Glutamatergic neuron (in vitro differentiated cells): ENCODE measurements around the gene SECISBP2. TPM values are rescaled to one million over a fixed set of nuclear protein-coding genes. Genes with fewer than 3 reads are reported as not detected.
"Not testable (repeated sequence)": the region's sequence is repeated elsewhere in the genome, so short reads cannot be mapped to it uniquely, and the experiment has no call there.

Source experiments
- DNase-seq: peaks from one replicate; pipeline ENCODE4 v3.0.0; 2022
- H3K27ac Mint-ChIP-seq: one replicate; pipeline ENCODE4 v1.8.0; 2020; ENCODE audit warnings: mild to moderate bottlenecking, mixed read lengths, inconsistent platforms; ENCODE audit not compliant: unreplicated experiment
- H3K27me3 Mint-ChIP-seq: one replicate; pipeline ENCODE4 v1.8.0; 2020; ENCODE audit warnings: mild to moderate bottlenecking, moderate library complexity, mixed read lengths, inconsistent platforms; ENCODE audit not compliant: unreplicated experiment
- H3K36me3 Mint-ChIP-seq: one replicate; pipeline ENCODE4 v1.8.0; 2020; ENCODE audit warnings: mild to moderate bottlenecking, mixed read lengths, inconsistent platforms; ENCODE audit not compliant: unreplicated experiment
- H3K4me1 Mint-ChIP-seq: one replicate; pipeline ENCODE4 v1.8.0; 2020; ENCODE audit warnings: mild to moderate bottlenecking, low read depth, mixed read lengths, inconsistent platforms; ENCODE audit not compliant: unreplicated experiment
- H3K4me3 Mint-ChIP-seq: one replicate; pipeline ENCODE4 v1.8.0; 2020; ENCODE audit warnings: mild to moderate bottlenecking, mixed read lengths, inconsistent platforms; ENCODE audit not compliant: unreplicated experiment
- H3K9me3 Mint-ChIP-seq: one replicate; pipeline ENCODE4 v1.8.0; 2020; ENCODE audit warnings: mild to moderate bottlenecking, moderate library complexity, mixed read lengths, inconsistent platforms; ENCODE audit not compliant: unreplicated experiment
- total RNA-seq: library from RNA; stranded (reverse); fragmentation: NEBNext Ultra II Directional; extraction: Animal tissue kit (Norgen Biotek cat#: 25700); gene quantifications from one replicate; pipeline ENCODE4 v1.2.1, GENCODE V29; 2021; ENCODE audit not compliant: unreplicated experiment
- TF ChIP-seq, protein P1 (sequence below): fragments of 200-600 bp; sonication (generic); IDR thresholded peaks from one replicate; pipeline ENCODE4 v1.5.0; 2021; ENCODE audit not compliant: partially characterized antibody, unreplicated experiment

SECISBP2 gene
- total RNA-seq, 1 donor from 2014 or later, result 86.4 TPM

DNA sequence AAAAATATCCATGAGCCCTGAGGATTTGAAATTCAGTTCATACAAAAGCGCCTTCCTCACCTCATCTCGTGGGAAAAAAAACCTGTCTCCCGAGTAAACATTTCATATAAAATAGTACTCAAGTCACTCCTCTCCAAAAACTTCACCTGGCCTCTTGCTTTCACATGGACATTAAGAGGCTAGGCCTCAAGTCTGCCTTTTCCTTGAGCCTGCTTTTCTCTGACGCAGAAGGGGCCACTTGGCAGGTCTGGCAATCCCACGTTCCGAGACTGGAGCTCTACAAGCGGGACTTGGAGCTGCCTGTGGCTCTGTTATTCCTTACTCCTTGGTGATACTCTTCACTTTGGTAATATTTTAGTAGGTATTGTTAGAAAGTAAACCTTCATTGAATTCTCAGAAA is 34.2 kb upstream of the SECISBP2 start:
- DNase-seq, result no peak
- no peaks in the 10 kb centered on the region for H3K27me3 Mint-ChIP-seq
- H3K27ac Mint-ChIP-seq, result no peak overlapping the region
- TF ChIP-seq, protein P1, sequence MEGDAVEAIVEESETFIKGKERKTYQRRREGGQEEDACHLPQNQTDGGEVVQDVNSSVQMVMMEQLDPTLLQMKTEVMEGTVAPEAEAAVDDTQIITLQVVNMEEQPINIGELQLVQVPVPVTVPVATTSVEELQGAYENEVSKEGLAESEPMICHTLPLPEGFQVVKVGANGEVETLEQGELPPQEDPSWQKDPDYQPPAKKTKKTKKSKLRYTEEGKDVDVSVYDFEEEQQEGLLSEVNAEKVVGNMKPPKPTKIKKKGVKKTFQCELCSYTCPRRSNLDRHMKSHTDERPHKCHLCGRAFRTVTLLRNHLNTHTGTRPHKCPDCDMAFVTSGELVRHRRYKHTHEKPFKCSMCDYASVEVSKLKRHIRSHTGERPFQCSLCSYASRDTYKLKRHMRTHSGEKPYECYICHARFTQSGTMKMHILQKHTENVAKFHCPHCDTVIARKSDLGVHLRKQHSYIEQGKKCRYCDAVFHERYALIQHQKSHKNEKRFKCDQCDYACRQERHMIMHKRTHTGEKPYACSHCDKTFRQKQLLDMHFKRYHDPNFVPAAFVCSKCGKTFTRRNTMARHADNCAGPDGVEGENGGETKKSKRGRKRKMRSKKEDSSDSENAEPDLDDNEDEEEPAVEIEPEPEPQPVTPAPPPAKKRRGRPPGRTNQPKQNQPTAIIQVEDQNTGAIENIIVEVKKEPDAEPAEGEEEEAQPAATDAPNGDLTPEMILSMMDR, result no peak
- H3K4me1 Mint-ChIP-seq, result no peaks in the 10 kb centered on the region
- peaks cover 5% of the 10 kb centered on the region for H3K36me3 Mint-ChIP-seq
- peaks cover 3% of the 10 kb centered on the region for H3K9me3 Mint-ChIP-seq
- no peak overlapping the region for H3K4me3 Mint-ChIP-seq

DNA sequence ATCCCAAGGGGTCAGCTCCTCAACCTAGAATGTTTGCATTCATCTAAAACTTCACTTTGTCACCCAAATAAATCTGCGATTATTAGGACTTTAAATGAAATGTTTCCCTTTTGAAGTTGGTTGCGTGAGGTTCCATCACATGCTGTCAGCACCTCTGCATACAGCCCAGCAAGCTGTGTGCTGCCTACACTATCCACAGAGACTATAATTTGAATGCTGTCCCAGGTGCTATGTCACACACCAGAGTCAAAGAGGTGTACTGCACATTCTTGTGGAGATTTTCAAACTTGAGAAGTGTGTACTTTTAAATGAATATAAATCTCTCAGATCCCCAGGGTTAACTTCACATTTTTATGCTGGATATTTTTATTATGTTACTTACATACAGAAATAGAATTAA is 26.6 kb upstream of the SECISBP2 start:
- H3K9me3 Mint-ChIP-seq, result peaks cover 3% of the 10 kb centered on the region
- TF ChIP-seq, protein P1, result no peak

DNA sequence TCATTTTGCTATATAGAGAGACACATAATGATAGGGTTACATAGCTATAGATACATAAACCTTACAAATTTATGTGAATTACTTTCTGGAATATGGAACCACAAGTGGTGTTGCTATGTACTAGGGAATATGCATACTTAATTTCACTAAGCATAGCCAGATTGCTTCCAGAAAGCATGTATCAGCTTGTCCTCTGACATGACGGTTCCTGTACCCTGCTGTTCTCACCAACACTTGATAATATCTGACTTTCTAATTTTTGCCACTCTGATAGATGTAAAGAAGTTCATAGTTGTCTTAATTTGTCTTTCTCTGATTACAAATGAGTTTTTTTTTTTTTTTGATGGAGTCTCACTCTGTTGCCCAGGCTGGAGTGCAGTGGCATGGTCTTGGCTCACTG is 25.3 kb upstream of the SECISBP2 start:
- no peaks in the 10 kb centered on the region for H3K36me3 Mint-ChIP-seq
- no peaks in the 10 kb centered on the region for H3K27me3 Mint-ChIP-seq
- H3K27ac Mint-ChIP-seq, result no peak overlapping the region
- TF ChIP-seq, protein P1, result no peak
- peaks cover 2% of the 10 kb centered on the region for H3K9me3 Mint-ChIP-seq
- no peak overlapping the region for H3K4me3 Mint-ChIP-seq
- DNase-seq, result no peak
- H3K4me1 Mint-ChIP-seq, result no peaks in the 10 kb centered on the region

More for the DNA sequence above, 26.6 kb upstream of the SECISBP2 start:
- DNase-seq, result no peak
- Mint-ChIP-seq H3K4me3 (no peak overlapping the region), H3K27me3 (no peaks in the 10 kb centered on the region), H3K36me3 (no peaks in the 10 kb centered on the region), H3K27ac (no peak overlapping the region), H3K4me1 (no peaks in the 10 kb centered on the region)

DNA sequence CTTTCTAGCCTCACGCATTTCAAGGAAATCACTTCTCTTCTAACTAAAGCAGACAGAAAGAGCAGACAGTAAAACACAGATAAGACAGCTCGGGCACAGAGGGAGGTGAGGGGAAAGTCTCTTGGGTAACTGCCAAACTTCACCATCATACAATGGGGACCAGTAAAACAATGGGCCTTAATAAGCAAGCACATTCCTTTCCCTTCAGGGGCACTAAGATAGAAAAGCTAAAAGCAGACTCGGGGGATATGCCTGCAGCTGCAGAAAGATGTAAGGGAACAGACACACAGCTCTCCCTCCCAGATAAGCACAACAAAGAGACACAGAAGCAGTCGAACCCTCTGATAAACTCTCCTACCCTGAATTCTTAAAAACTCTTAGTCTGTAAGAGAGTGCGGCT is 22.9 kb upstream of the SECISBP2 start:
- H3K4me1 Mint-ChIP-seq, result no peaks in the 10 kb centered on the region
- H3K27me3 Mint-ChIP-seq, result no peaks in the 10 kb centered on the region
- H3K9me3 Mint-ChIP-seq, result peaks cover 2% of the 10 kb centered on the region
- no peaks in the 10 kb centered on the region for H3K36me3 Mint-ChIP-seq
- TF ChIP-seq, protein P1, result no peak
- no peak overlapping the region for H3K4me3 Mint-ChIP-seq
- H3K27ac Mint-ChIP-seq, result no peak overlapping the region
- DNase-seq, result no peak

DNA sequence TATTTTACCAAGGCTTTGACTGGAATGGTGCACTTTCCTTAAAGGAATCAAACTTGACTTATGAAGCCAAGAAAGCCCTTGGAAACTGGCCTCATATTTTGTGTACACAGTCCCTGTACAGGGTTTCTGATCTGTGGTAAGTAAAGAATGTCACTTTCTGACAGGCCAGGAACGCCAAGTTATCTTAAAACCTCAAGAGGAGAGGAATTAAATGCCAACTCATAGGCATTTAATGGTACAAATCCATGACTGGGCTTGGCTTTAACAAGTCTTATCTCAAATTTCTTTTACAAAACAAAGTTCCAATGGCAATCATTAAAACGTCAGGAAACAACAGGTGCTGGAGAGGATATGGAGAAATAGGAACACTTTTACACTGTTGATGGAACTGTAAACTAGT is 16.3 kb upstream of the SECISBP2 start:
- not testable (repeated sequence) for DNase-seq, H3K9me3 Mint-ChIP-seq, H3K36me3 Mint-ChIP-seq, H3K4me3 Mint-ChIP-seq, H3K4me1 Mint-ChIP-seq, H3K27me3 Mint-ChIP-seq, H3K27ac Mint-ChIP-seq
